Mesenchymal stem cell (in vitro differentiated cells and primary cell): Measurements from ENCODE around the gene CES5A.
"Not testable (repeated sequence)": the region's sequence is repeated elsewhere in the genome, so short reads cannot be mapped to it uniquely, and the experiment has no call there.

Experiments used
- DNase-seq: peaks from one replicate; pipeline ENCODE4 v3.0.0-alpha.2; 2013
- H2AFZ ChIP-seq: one replicate; pipeline ENCODE4 v1.6.1; 2013; ENCODE audit warnings: low read depth, mild to moderate bottlenecking, control low read depth, inconsistent platforms, low read length, moderate library complexity
- H2AK5ac ChIP-seq: 2 replicates; pipeline ENCODE4 v1.6.1; 2013; ENCODE audit warnings: low read length, moderate library complexity, mild to moderate bottlenecking, inconsistent platforms; ENCODE audit not compliant: severe bottlenecking
- H2BK120ac ChIP-seq: one replicate; pipeline ENCODE4 v1.6.1; 2013; ENCODE audit warnings: low read depth, mild to moderate bottlenecking, inconsistent platforms, low read length, moderate library complexity
- H2BK12ac ChIP-seq, 2 experiments: one replicate each; pipeline ENCODE4 v1.6.1; 2013; ENCODE audit warnings: inconsistent platforms in 2 of 2, low read length in 2 of 2, mild to moderate bottlenecking in 2 of 2, moderate library complexity in 2 of 2, control low read depth in 1 of 2
- H2BK15ac ChIP-seq: one replicate; pipeline ENCODE4 v1.6.1; 2013; ENCODE audit warnings: mild to moderate bottlenecking, low read depth, inconsistent platforms; ENCODE audit not compliant: poor library complexity, severe bottlenecking
- H2BK5ac ChIP-seq: 2 replicates; pipeline ENCODE4 v1.6.1; 2013; ENCODE audit warnings: low read depth, mild to moderate bottlenecking, low read length, control low read depth, inconsistent platforms; ENCODE audit not compliant: poor library complexity, severe bottlenecking
- H3K14ac ChIP-seq, 2 experiments: one replicate each; pipeline ENCODE4 v1.6.1; 2013; ENCODE audit warnings: inconsistent platforms in 2 of 2, low read length in 2 of 2, control low read depth in 1 of 2, mild to moderate bottlenecking in 1 of 2, moderate library complexity in 1 of 2
- H3K18ac ChIP-seq, 2 experiments: one replicate each; pipeline ENCODE4 v1.6.1; 2013; ENCODE audit warnings: inconsistent platforms in 2 of 2, low read length in 2 of 2, control low read depth in 1 of 2, low read depth in 1 of 2, mild to moderate bottlenecking in 1 of 2
- H3K23ac ChIP-seq, 2 experiments: one replicate each; pipeline ENCODE4 v1.6.1; 2013; ENCODE audit warnings: inconsistent platforms in 2 of 2, low read length in 2 of 2, mild to moderate bottlenecking in 2 of 2, moderate library complexity in 2 of 2, control low read depth in 1 of 2
- H3K27ac ChIP-seq: 2 replicates; pipeline ENCODE4 v1.5.1; 2013; ENCODE audit warnings: mild to moderate bottlenecking, moderate library complexity, low read length, control low read depth, inconsistent platforms; ENCODE audit not compliant: poor library complexity, severe bottlenecking
- H3K27me3 ChIP-seq, 2 experiments: 2 replicates each; pipeline versions ENCODE4 v1.6.1 to v1.7.0; 2013; ENCODE audit warnings: low read length in 2 of 2, mild to moderate bottlenecking in 2 of 2, moderate library complexity in 2 of 2, control low read depth in 1 of 2, inconsistent platforms in 1 of 2; ENCODE audit not compliant: control insufficient read depth in 1 of 2, insufficient read depth in 1 of 2
- H3K36me3 ChIP-seq, 2 experiments: 2 replicates each; pipeline versions ENCODE4 v1.6.1 to v1.7.0; 2013; ENCODE audit warnings: low read length in 2 of 2, control low read depth in 1 of 2, inconsistent platforms in 1 of 2, low read depth in 1 of 2, mild to moderate bottlenecking in 1 of 2; ENCODE audit not compliant: insufficient read depth in 2 of 2, control insufficient read depth in 1 of 2
- H3K4ac ChIP-seq, 2 experiments: one replicate each; pipeline ENCODE4 v1.6.1; 2013; ENCODE audit warnings: inconsistent platforms in 2 of 2, low read length in 2 of 2, mild to moderate bottlenecking in 2 of 2, moderate library complexity in 2 of 2, control low read depth in 1 of 2, low read depth in 1 of 2
- H3K4me1 ChIP-seq: 2 replicates; pipeline ENCODE4 v1.6.1; 2013; ENCODE audit warnings: low read depth, low read length, control low read depth; ENCODE audit not compliant: control insufficient read depth, insufficient read depth
- H3K4me2 ChIP-seq: 2 replicates; pipeline ENCODE4 v1.6.1; 2013; ENCODE audit warnings: low read length, mild to moderate bottlenecking, inconsistent platforms; ENCODE audit not compliant: poor library complexity, severe bottlenecking
- H3K4me3 ChIP-seq, 2 experiments: 2 replicates each; pipeline versions ENCODE4 v1.5.1 to v1.7.0; 2013; ENCODE audit warnings: low read length in 2 of 2, mild to moderate bottlenecking in 2 of 2, control low read depth in 1 of 2, low read depth in 1 of 2; ENCODE audit not compliant: insufficient read depth in 1 of 2
- H3K79me1 ChIP-seq: replicated peaks from 2 replicates; pipeline ENCODE4 v1.6.1; 2013; ENCODE audit warnings: mild to moderate bottlenecking, control low read depth, low read length, inconsistent platforms; ENCODE audit not compliant: poor library complexity, severe bottlenecking
- H3K9ac ChIP-seq: 2 replicates; pipeline ENCODE4 v1.7.0; 2013; ENCODE audit warnings: mild to moderate bottlenecking, low read length, moderate library complexity
- H3K9me3 ChIP-seq: 2 replicates; pipeline ENCODE4 v1.7.0; 2013; ENCODE audit warnings: mild to moderate bottlenecking, low read length; ENCODE audit not compliant: control insufficient read depth
- H4K8ac ChIP-seq: one replicate; pipeline ENCODE4 v1.6.1; 2013; ENCODE audit warnings: inconsistent platforms, mild to moderate bottlenecking, low read length, moderate library complexity
- H4K91ac ChIP-seq: one replicate; pipeline ENCODE4 v1.6.1; 2013; ENCODE audit warnings: mild to moderate bottlenecking, low read length, inconsistent platforms
- WGBS: methylation state at CpG from one replicate; pipeline ENCODE4 v1.1.7; 2013; ENCODE audit warnings: mixed read lengths; 5-methylcytosine and 5-hydroxymethylcytosine counted together

Gene CES5A

DNA sequence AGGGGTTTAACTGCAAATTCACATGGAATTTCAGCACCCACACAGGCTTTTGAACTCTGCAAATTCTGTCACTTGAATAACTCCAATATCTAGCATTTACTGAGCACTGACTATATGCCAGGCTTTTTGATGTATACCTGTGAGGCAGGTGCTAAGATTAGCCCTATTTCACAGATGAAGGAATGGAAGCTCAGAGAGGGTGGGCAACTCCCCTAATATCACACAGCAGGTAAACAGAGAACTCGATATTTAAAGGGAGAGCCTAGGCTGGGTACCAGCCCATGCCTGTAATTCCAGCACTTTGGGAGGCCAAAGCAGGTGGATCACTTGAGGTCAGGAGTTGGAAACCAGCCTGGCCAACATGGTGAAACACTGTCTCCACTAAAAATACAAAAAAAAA lies 17.5 kb downstream of the CES5A start:
- not testable (repeated sequence) for H3K4me2 ChIP-seq, H3K79me1 ChIP-seq, H3K4me1 ChIP-seq, H3K27ac ChIP-seq, H3K18ac ChIP-seq, DNase-seq, H2BK12ac ChIP-seq, H2AFZ ChIP-seq, H2AK5ac ChIP-seq, H2BK5ac ChIP-seq, H3K4me3 ChIP-seq, H4K8ac ChIP-seq, H3K23ac ChIP-seq, H3K4ac ChIP-seq, H4K91ac ChIP-seq, H3K9me3 ChIP-seq, H2BK120ac ChIP-seq, H3K36me3 ChIP-seq, H2BK15ac ChIP-seq, H3K9ac ChIP-seq, H3K14ac ChIP-seq
- WGBS: 50% methylated on average over 1 of the region's 1 CpG
- H3K27me3 ChIP-seq: peaks cover 0 to 19% of the 10 kb centered on the region in 2 experiments

DNA sequence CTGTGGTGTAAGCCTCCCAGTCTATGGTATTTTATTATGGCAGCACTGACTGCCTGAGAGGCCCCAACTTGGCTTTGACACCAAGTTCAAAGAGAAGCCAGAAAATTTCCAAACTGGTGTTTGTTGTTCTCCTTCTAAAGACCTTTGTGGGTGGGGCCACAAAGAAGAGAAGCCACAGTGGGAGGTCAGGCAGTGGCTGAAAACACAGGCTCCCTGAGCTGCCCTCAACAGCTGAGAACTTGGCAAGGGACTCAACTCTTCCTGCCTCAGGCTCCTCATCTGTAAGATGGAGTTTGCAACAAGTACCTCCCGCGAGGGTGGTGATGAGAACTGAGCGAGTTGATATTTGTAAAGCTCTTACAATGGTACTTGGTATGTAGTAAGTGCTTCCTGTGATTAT lies 18.2 kb downstream of the CES5A start:
- Histone ChIP-seq H3K23ac (no peak overlapping the region), H2AK5ac (no peak overlapping the region), H3K14ac (no peak overlapping the region), H2BK12ac (no peak overlapping the region), H3K4me1 (no peaks in the 10 kb centered on the region), H3K27ac (no peak overlapping the region), H3K36me3 (no peaks in the 10 kb centered on the region), H3K4me3 (no peak overlapping the region), H3K4ac (no peak overlapping the region), H2BK5ac (no peak overlapping the region), H4K91ac (no peak overlapping the region), H3K18ac (no peak overlapping the region), H3K79me1 (no peaks in the 10 kb centered on the region), H2BK15ac (no peak overlapping the region), H2AFZ (no peak overlapping the region), H2BK120ac (no peak overlapping the region), H3K9me3 (no peaks in the 10 kb centered on the region), H3K4me2 (no peak overlapping the region), H3K9ac (no peak overlapping the region), H4K8ac (no peak overlapping the region), H3K27me3 (peaks cover 0 to 13% of the 10 kb centered on the region in 2 experiments)
- DNase-seq: no peak
- WGBS: 45% methylated on average over 3 of the region's 3 CpGs

DNA sequence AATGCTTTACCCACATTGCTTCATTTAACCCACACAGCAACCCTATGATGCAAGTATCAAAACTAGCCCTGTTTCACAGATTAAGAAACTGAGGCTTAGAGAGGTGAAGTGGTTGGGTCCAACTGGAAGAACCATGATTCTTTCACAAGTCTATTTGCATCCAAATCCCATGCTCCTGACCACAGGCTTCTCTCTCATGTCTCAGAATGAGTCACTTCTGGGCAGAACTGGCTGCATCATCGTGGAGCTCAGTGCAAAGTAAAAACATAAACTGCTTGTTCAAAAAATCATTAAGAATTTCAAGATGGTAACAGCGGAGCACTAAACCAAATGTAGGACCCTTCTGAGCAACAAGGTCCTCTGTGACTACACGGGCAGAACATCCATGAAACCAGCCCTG lies 22.1 kb downstream of the CES5A start:
- Histone ChIP-seq H2BK120ac (no peak overlapping the region), H3K9me3 (no peaks in the 10 kb centered on the region), H2AK5ac (no peak overlapping the region), H3K4ac (no peak overlapping the region), H2BK5ac (no peak overlapping the region), H2AFZ (no peak overlapping the region), H3K23ac (no peak overlapping the region), H3K4me2 (no peak overlapping the region), H3K27ac (no peak overlapping the region), H2BK15ac (no peak overlapping the region), H3K79me1 (no peaks in the 10 kb centered on the region), H4K8ac (no peak overlapping the region), H3K4me1 (no peaks in the 10 kb centered on the region), H4K91ac (no peak overlapping the region), H3K27me3 (peaks cover 0 to 11% of the 10 kb centered on the region in 2 experiments), H3K9ac (no peak overlapping the region), H3K18ac (no peak overlapping the region), H3K4me3 (no peak overlapping the region), H2BK12ac (no peak overlapping the region), H3K36me3 (no peaks in the 10 kb centered on the region), H3K14ac (no peak overlapping the region)
- WGBS: 75% methylated on average over 2 of the region's 3 CpGs
- no peak for DNase-seq

DNA sequence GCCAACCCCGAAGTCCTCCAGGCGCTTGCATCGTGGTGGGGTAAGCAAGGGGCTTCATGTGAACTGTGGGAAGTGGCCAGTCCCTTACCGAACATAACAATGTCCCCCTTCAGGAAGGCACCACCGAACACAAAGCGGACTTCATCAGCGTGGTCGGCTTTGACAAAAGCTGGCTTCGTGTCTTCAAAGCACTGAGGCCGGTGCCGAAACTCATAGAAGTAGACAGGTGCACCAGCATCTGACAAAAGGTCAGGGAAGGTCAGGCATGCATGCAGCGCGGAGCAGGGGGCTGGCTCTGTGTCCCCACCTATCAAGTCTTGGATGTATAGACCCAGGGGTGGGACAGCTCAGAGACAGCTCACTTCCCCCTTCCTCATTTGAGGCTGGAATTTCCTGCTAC lies 25.6 kb downstream of the CES5A start:
- H2BK120ac ChIP-seq: no peak overlapping the region
- no peak overlapping the region for H2BK15ac ChIP-seq
- H3K36me3 ChIP-seq: no peaks in the 10 kb centered on the region
- H3K4ac ChIP-seq: no peak overlapping the region
- no peak for DNase-seq
- no peak overlapping the region for H2BK12ac ChIP-seq
- H4K8ac ChIP-seq: no peak overlapping the region
- H3K79me1 ChIP-seq: no peaks in the 10 kb centered on the region
- H3K9ac ChIP-seq: no peak overlapping the region
- H3K27ac ChIP-seq: no peak overlapping the region
- H3K9me3 ChIP-seq: no peaks in the 10 kb centered on the region
- H3K4me1 ChIP-seq: no peaks in the 10 kb centered on the region
- H3K27me3 ChIP-seq: peaks cover 4 to 24% of the 10 kb centered on the region in 2 experiments
- H3K23ac ChIP-seq: no peak overlapping the region
- no peak overlapping the region for H2AK5ac ChIP-seq
- no peak overlapping the region for H4K91ac ChIP-seq
- no peak overlapping the region for H3K18ac ChIP-seq
- no peak overlapping the region for H3K14ac ChIP-seq
- H2BK5ac ChIP-seq: no peak overlapping the region
- H3K4me2 ChIP-seq: no peak overlapping the region
- H2AFZ ChIP-seq: no peak overlapping the region
- WGBS: 78% methylated on average over 13 of the region's 13 CpGs
- H3K4me3 ChIP-seq: no peak overlapping the region
